HG02642 (cell line): ENCODE results near the gene GNG12.
"Not testable (repeated sequence)": the region's sequence is repeated elsewhere in the genome, so short reads cannot be mapped to it uniquely, and the experiment has no call there.

Experiments
- ATAC-seq: cut with Tn5 transposase; IDR thresholded peaks from one replicate; pipeline ENCODE4 v1.9.1; 2021; ENCODE audit warnings: mild to moderate bottlenecking; ENCODE audit not compliant: unreplicated experiment, poor library complexity

The GNG12 gene

GRCh38 chr1:67666636-67667035, 166.6 kb downstream of the GNG12 start:
- ATAC-seq: no peak

- ATAC-seq: not testable (repeated sequence)
Observed at GRCh38 chr1:67665307-67665706, 168.0 kb downstream of the GNG12 start.

- no peak for ATAC-seq
Observed at GRCh38 chr1:67664048-67664447, 169.2 kb downstream of the GNG12 start.

DNA sequence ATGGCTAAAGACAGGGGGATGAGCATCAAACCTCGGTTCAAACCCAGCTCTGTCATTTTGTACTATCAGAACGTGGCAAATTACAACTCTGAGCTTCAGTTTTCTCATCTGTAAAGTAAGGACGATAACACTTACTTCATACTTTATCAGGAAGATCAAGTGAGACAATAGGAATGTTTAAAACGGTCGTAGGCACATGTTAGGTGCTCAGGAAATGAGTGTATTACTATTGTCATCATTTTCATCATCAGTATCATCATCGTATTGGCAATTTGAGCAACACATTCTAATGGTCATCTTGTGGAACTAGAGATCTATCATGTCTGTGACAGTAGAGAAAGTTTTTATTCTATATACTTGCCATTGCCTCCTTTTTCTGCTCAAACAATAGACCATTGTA, 170.4 kb downstream of the GNG12 start:
- ATAC-seq: no peak

DNA sequence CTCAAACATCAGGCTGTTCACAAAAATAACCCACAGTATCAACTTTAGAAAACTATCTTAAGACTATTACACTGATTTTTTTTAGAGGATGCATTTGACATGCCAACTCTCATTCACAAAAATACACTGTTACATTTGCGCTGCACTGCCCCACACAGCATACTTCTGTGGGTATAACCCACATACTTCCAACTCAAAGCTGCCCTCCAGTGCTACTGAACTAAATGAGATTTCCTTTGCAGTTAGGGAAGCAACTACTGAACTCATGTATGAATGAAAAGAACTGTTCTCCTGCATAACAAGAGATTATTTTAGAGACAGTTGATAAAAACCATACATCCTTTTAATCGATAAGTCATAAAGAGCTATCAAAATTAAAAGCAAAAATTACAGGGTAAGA, 174.0 kb downstream of the GNG12 start:
- no peak for ATAC-seq

- not testable (repeated sequence) for ATAC-seq
Observed at GRCh38 chr1:67657152-67657551, 176.1 kb downstream of the GNG12 start.

- ATAC-seq: no peak
Observed at GRCh38 chr1:67655581-67655980, 177.7 kb downstream of the GNG12 start.

DNA sequence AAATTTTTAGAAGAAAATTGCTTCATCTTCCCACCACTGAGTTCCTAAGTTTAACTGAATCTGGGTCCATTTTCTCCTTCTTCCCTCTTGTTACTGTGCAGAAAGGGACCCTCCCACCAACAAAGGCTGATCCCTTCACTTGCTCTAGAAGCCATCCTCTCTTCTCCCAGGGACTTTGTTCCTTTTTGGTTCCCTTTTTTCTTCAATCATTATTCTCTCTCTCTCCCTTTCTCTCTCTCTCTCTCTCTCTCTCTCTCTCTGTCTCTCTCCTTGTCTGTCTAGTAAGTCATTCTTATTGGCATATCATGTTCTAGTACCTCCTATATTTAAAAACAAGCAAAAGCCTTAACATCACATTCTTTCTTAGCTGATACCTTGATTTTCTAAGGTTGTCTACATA, 180.0 kb downstream of the GNG12 start:
- ATAC-seq: no peak

DNA sequence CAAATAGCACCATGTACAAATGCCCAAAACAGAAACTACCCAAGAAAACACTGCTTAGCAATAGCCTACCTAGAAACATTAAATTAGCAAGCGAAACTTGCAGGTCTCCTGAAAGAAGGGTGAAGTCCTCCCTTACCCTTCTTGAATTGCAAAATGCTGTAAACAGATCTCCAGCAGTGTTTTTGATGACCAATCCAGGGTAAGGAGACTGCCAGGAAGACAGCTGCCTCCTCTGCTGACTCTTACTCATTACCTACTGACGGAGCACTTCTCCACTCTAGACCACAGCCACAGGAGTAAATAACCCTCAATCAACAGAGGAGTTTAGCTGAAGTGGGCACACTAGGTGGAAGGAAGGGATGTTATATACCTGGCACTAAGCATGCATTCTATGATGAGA, 180.5 kb downstream of the GNG12 start:
- ATAC-seq: no peak
